NCI-H446 (cell line): ENCODE results near the gene NELFB.

Experiments
- DNase-seq, 2 experiments: peaks; one replicate each; lab custom pipeline; 2025; lab: John Stamatoyannopoulos, UW

NELFB gene

GRCh38 chr9:137303151-137303892 is 48.2 kb downstream of the NELFB start:
- DNase-seq: no peak

GRCh38 chr9:137303893-137304382 is 48.8 kb downstream of the NELFB start:
- DNase-seq: no peak

- no peak for DNase-seq
These were observed 49.4 kb downstream of the NELFB start for GRCh38 chr9:137304383-137305059.

GRCh38 chr9:137305060-137305797 is 50.1 kb downstream of the NELFB start:
- DNase-seq: no peak

GRCh38 chr9:137305798-137306065 is 50.6 kb downstream of the NELFB start:
- no peak for DNase-seq

GRCh38 chr9:137306066-137306849 is 51.1 kb downstream of the NELFB start:
- no peak for DNase-seq

GRCh38 chr9:137306850-137307254 is 51.7 kb downstream of the NELFB start:
- DNase-seq: no peak

- DNase-seq: no peak
These were observed 52.3 kb downstream of the NELFB start for GRCh38 chr9:137307255-137308056.

GRCh38 chr9:137308057-137308619 is 53.0 kb downstream of the NELFB start:
- DNase-seq: no peak

GRCh38 chr9:137309368-137310188 is 54.5 kb downstream of the NELFB start:
- DNase-seq: no peak

- no peak for DNase-seq
These were observed 55.3 kb downstream of the NELFB start for GRCh38 chr9:137310189-137311052.

GRCh38 chr9:137311171-137311985 is 56.3 kb downstream of the NELFB start:
- DNase-seq: no peak

GRCh38 chr9:137311986-137312851 is 57.1 kb downstream of the NELFB start:
- no peak for DNase-seq

GRCh38 chr9:137312852-137313325 is 57.8 kb downstream of the NELFB start:
- no peak for DNase-seq

- no peak for DNase-seq
These were observed 58.3 kb downstream of the NELFB start for GRCh38 chr9:137313326-137313936.

GRCh38 chr9:137313956-137314560 is 58.9 kb downstream of the NELFB start:
- DNase-seq: no peak
